Testis (tissue), 2 donors: ENCODE results near the gene LHFPL3.

Experiments used
- CTCF ChIP-seq, 3 experiments: fragments of 450-650 bp in 2 of 3; fragments of 200-600 bp in 1 of 3; sonication (generic) in 1 of 3; IDR thresholded peaks; one replicate each; pipeline ENCODE4 v1.5.1; 2016 to 2019; ENCODE audit warnings: antibody characterized with exemption in 3 of 3, mild to moderate bottlenecking in 2 of 3, moderate library complexity in 1 of 3
- POLR2A ChIP-seq: fragments of 450-650 bp; IDR thresholded peaks from one replicate; pipeline ENCODE4 v1.6.1; 2017; ENCODE audit warnings: antibody characterized with exemption, mild to moderate bottlenecking, moderate library complexity

GRCh38 chr7:104793066-104793465 is 464.7 kb downstream of the LHFPL3 start:
- TF ChIP-seq CTCF (IDR thresholded peaks at IDR 0.05) (no peak), POLR2A (no peak)
